ENCODE data around the gene KCTD2.

GRCh38 chr17:75019146-75019545 is 27.9 kb upstream of the KCTD2 start:
- TF ChIP-seq CTCF (IDR thresholded peaks at IDR 0.05), result no peak
- TF ChIP-seq POLR2A (IDR thresholded peaks at IDR 0.05), result no peak

Data from lower leg skin (tissue), 3 donors.